K562 (cell line): ENCODE measurements around the gene ZFP30.
A peak's percentile ranks its signal among the peaks of the same experiment; 100 is the strongest.

Experiments used
- CTCF ChIP-seq, 3 experiments: IDR thresholded peaks in 2 of 3; conservative IDR thresholded peaks in 1 of 3; 2 replicates each; pipeline ENCODE4 v1.5.1; 2011 to 2012; ENCODE audit warnings: low read length in 3 of 3, mild to moderate bottlenecking in 3 of 3, control low read depth in 2 of 3, improper control_type of control experiment in 1 of 3, inconsistent platforms in 1 of 3, low read depth in 1 of 3, mixed read lengths in 1 of 3, moderate library complexity in 1 of 3; ENCODE audit not compliant: insufficient read depth in 2 of 3
- DPF2 ChIP-seq: fragments of 450-650 bp; IDR thresholded peaks from 2 replicates; pipeline ENCODE4 v1.6.1; 2016
- HLTF ChIP-seq: fragments of 450-650 bp; IDR thresholded peaks from 2 replicates; pipeline ENCODE4 v1.6.1; 2016
- MXI1 ChIP-seq: IDR thresholded peaks from 2 replicates; pipeline ENCODE4 v1.6.1; 2011; ENCODE audit warnings: low read depth, mild to moderate bottlenecking, improper control_type of control experiment, low read length
- SOX6 ChIP-seq: fragments of 450-650 bp; IDR thresholded peaks from 2 replicates; pipeline ENCODE4 v1.6.1; 2014; ENCODE audit warnings: mild to moderate bottlenecking

DNA sequence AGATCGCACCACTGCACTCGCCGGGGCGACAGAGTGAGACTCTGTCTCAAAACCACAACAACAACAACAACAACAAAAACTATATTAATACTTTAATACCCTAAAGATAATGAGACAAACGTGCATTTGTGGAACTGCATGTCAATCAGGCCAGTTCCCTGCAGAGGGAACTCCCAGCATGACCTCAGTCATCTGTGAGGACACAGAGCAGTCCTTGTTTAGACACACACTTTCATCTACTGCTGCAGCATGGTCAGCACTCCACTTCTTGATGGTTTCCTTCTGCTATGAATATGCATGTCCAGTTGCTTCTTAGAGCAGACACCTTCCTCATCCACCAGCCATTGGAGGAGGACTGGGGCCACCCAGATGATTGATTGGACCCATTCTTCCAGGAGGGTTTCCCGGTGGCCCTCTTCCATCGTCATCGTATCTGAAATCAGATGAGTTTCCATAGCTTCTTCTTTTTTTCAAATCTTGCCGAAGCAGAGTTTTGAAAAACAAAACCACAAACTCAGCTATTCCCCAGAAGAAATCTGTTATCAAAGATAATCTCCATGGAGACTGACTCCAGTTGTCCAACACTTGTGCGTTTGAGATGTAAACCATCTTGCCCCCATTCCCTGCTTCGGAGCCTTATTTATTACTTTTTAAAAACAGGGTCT lies 37.8 kb upstream of the ZFP30 start:
- no peak for TF ChIP-seq MXI1
- no peak for TF ChIP-seq CTCF (IDR thresholded peaks at IDR 0.05 in 2 of 3, conservative IDR thresholded peaks at IDR 0.05 in 1 of 3; ENCODE audit: insufficient read depth in 2 of 3, low read depth in 1 of 3, low read length in 3 of 3)
- no peak for TF ChIP-seq HLTF
- peak; percentile 48; the same call in 1 of the 2 replicates for TF ChIP-seq SOX6
- no peak for TF ChIP-seq DPF2
